DND-41 (cell line): ENCODE data around the gene MYT1.
A peak's percentile ranks its signal among the peaks of the same experiment; 100 is the strongest.

Experiments
- ATAC-seq: fragments of 200-7000 bp; cut with Tn5 transposase; 3 replicates; pipeline ENCODE4 v1.9.1; 2021; ENCODE audit warnings: low read depth; ENCODE audit not compliant: insufficient read depth
- DNase-seq: peaks from one replicate; pipeline ENCODE4 v3.0.0-alpha.2; 2020
- H2AFZ ChIP-seq: 2 replicates; pipeline ENCODE4 v1.6.0; 2012; ENCODE audit warnings: low read depth, low read length
- H3K27ac ChIP-seq: 2 replicates; pipeline ENCODE4 v1.5.1; 2012; ENCODE audit warnings: low read length, inconsistent platforms
- H3K27me3 ChIP-seq: fragments of 200-600 bp; sonication (generic); 2 replicates; pipeline ENCODE4 v1.6.0; 2012; ENCODE audit warnings: low read length, mild to moderate bottlenecking, inconsistent platforms; ENCODE audit not compliant: insufficient read depth, poor library complexity
- H3K36me3 ChIP-seq: 2 replicates; pipeline ENCODE4 v1.5.1; 2012; ENCODE audit warnings: low read length, inconsistent platforms; ENCODE audit not compliant: insufficient read depth
- H3K4me1 ChIP-seq: 2 replicates; pipeline ENCODE4 v1.5.1; 2012; ENCODE audit warnings: mild to moderate bottlenecking, low read length; ENCODE audit not compliant: insufficient read depth
- H3K4me2 ChIP-seq: 2 replicates; pipeline ENCODE4 v1.6.0; 2012; ENCODE audit warnings: mild to moderate bottlenecking, moderate library complexity, low read length, inconsistent platforms; ENCODE audit not compliant: insufficient read depth
- H3K4me3 ChIP-seq, 2 experiments: fragments of 200-600 bp in 1 of 2; shearing (Covaris generic) in 1 of 2; 2 replicates each; pipeline ENCODE4 v1.5.1; 2012 to 2016; ENCODE audit warnings: inconsistent platforms in 2 of 2, low read length in 2 of 2, mild to moderate bottlenecking in 2 of 2, low read depth in 1 of 2, moderate library complexity in 1 of 2
- H3K79me2 ChIP-seq: 2 replicates; pipeline ENCODE4 v1.6.0; 2012; ENCODE audit warnings: low read length, inconsistent platforms; ENCODE audit not compliant: insufficient read depth
- H3K9ac ChIP-seq: 2 replicates; pipeline ENCODE4 v1.6.0; 2012; ENCODE audit warnings: low read depth, mild to moderate bottlenecking, inconsistent platforms, low read length, moderate library complexity
- H3K9me3 ChIP-seq: 2 replicates; pipeline ENCODE4 v1.5.1; 2012; ENCODE audit warnings: low read length, moderate library complexity, mild to moderate bottlenecking, inconsistent platforms; ENCODE audit not compliant: insufficient read depth, severe bottlenecking
- H4K20me1 ChIP-seq: 2 replicates; pipeline ENCODE4 v1.6.0; 2012; ENCODE audit warnings: low read length; ENCODE audit not compliant: insufficient read depth
- EZH2 ChIP-seq: IDR thresholded peaks from 3 replicates; pipeline ENCODE4 v1.6.1; 2012; ENCODE audit warnings: borderline replicate concordance, low read depth, mild to moderate bottlenecking, moderate library complexity, low read length, inconsistent platforms; ENCODE audit not compliant: severe bottlenecking
- TF ChIP-seq, protein P1 (sequence below): IDR thresholded peaks from 2 replicates; pipeline ENCODE4 v1.5.1; 2012; ENCODE audit warnings: borderline replicate concordance, low read length, moderate library complexity, mild to moderate bottlenecking; ENCODE audit not compliant: poor library complexity, severe bottlenecking; ENCODE audit errors: extremely low read depth

MYT1 gene

DNA sequence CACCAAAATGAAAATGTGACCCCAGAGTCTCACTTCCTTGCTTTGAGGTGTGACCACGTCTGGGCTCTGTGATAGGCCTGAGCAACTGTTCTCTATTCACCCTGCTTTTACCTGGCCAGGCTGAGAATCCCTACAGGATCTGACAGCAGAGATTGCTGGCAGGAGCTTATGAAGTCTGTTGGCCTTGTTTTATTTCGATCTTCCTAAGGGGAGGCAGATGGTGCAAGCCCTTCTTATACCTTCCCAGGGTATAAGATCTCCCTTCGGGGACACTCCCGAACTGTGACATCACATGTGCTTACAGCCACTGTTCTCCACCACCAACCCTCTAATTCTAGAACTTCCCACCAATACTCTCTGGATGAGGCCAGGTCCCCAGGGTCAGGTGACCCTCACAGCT, 26.8 kb downstream of the MYT1 start:
- H3K4me3 ChIP-seq: no peak overlapping the region
- ATAC-seq (no peak), DNase-seq (no peak)
- no peaks in the 10 kb centered on the region for H3K79me2 ChIP-seq
- H3K9ac ChIP-seq: no peak overlapping the region
- peaks cover 5% of the 10 kb centered on the region for H3K9me3 ChIP-seq
- no peak overlapping the region for H3K27ac ChIP-seq
- peaks cover 3% of the 10 kb centered on the region for H3K27me3 ChIP-seq
- no peak overlapping the region for H3K4me2 ChIP-seq
- H4K20me1 ChIP-seq: peaks cover 10% of the 10 kb centered on the region
- H3K36me3 ChIP-seq: no peaks in the 10 kb centered on the region
- H2AFZ ChIP-seq: no peak overlapping the region
- no peaks in the 10 kb centered on the region for H3K4me1 ChIP-seq
- TF ChIP-seq EZH2: no peak
- TF ChIP-seq, protein P1, sequence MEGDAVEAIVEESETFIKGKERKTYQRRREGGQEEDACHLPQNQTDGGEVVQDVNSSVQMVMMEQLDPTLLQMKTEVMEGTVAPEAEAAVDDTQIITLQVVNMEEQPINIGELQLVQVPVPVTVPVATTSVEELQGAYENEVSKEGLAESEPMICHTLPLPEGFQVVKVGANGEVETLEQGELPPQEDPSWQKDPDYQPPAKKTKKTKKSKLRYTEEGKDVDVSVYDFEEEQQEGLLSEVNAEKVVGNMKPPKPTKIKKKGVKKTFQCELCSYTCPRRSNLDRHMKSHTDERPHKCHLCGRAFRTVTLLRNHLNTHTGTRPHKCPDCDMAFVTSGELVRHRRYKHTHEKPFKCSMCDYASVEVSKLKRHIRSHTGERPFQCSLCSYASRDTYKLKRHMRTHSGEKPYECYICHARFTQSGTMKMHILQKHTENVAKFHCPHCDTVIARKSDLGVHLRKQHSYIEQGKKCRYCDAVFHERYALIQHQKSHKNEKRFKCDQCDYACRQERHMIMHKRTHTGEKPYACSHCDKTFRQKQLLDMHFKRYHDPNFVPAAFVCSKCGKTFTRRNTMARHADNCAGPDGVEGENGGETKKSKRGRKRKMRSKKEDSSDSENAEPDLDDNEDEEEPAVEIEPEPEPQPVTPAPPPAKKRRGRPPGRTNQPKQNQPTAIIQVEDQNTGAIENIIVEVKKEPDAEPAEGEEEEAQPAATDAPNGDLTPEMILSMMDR: no peak

DNA sequence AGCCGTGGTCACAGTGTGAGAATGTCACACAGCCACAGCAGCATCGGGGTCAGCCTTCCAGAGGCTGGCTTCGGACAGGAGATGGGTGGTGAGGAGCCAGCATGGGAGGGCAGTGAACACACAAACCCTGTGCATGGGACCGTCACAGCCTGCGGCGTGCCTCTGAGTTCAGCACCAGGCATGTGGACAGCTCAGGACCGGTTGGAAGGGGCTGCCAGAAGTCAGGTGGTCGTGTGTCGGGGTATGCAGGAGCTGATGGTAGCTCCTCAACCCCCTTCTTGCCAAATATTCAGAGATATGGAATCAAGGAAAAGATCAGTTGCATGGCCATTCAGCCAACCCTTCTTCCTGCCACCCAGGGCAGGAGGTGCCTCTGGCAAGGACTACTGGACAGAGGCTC, 28.2 kb downstream of the MYT1 start:
- Histone ChIP-seq H3K9me3 (no peaks in the 10 kb centered on the region), H3K9ac (no peak overlapping the region), H3K4me1 (no peaks in the 10 kb centered on the region), H3K79me2 (no peaks in the 10 kb centered on the region), H4K20me1 (peaks cover 10% of the 10 kb centered on the region), H2AFZ (no peak overlapping the region), H3K27me3 (peaks cover 3% of the 10 kb centered on the region), H3K36me3 (no peaks in the 10 kb centered on the region), H3K4me2 (no peak overlapping the region), H3K27ac (no peak overlapping the region), H3K4me3 (no peak overlapping the region)
- TF ChIP-seq EZH2: no peak
- TF ChIP-seq, protein P1: no peak
- DNase-seq: peak; percentile 40
- ATAC-seq: peak; percentile 45; the same call in 1 of the 3 replicates

DNA sequence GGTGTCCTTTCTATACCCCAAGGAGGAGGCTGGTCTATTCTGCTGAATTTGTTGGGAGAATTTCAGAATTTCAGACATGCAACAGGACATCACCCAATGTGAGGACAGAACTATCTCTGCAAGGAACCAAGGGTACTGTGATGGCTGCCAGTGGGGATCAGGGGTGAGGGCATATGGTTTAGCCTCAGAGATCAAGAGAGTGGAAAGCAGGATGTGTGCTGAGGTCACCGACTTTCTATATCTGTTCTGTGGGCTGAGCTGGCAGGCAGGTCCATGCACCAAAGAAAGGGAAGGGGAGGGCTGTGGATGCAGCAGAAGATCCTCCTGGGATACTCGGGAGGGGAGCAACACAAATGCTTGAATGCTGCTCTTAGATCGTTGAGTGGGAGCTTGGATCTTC, 28.8 kb downstream of the MYT1 start:
- ATAC-seq (no peak), DNase-seq (no peak)
- no peaks in the 10 kb centered on the region for H3K36me3 ChIP-seq
- no peak overlapping the region for H3K27ac ChIP-seq
- no peaks in the 10 kb centered on the region for H3K9me3 ChIP-seq
- H3K9ac ChIP-seq: no peak overlapping the region
- no peaks in the 10 kb centered on the region for H3K79me2 ChIP-seq
- peaks cover 10% of the 10 kb centered on the region for H4K20me1 ChIP-seq
- peaks cover 3% of the 10 kb centered on the region for H3K27me3 ChIP-seq
- no peak for TF ChIP-seq EZH2
- TF ChIP-seq, protein P1: no peak
- no peak overlapping the region for H3K4me3 ChIP-seq
- H2AFZ ChIP-seq: no peak overlapping the region
- H3K4me2 ChIP-seq: no peak overlapping the region
- H3K4me1 ChIP-seq: no peaks in the 10 kb centered on the region

DNA sequence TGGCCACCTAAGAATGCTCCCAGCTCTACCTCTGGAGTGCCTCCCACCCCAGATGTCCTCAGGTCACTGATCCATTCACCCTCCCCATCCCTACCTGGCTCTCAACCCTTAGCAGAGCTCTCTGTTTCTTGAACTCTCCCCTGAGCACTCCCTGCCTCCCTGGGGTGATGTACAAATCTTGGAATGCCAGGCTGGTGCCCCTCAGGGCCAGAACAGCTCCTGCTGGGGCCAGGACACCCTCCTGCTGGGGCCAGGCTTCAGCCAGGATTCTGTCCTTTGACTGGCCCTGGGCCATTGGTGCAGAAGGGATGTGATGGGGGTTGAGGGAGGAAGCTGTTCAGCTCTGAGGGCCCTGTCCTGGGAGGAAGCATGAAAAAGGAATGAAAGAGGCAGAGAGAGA, 30.0 kb downstream of the MYT1 start:
- Histone ChIP-seq H2AFZ (no peak overlapping the region), H3K79me2 (no peaks in the 10 kb centered on the region), H3K27me3 (peaks cover 3% of the 10 kb centered on the region), H4K20me1 (peaks cover 14% of the 10 kb centered on the region), H3K4me2 (no peak overlapping the region), H3K4me3 (no peak overlapping the region), H3K9ac (no peak overlapping the region), H3K9me3 (no peaks in the 10 kb centered on the region), H3K27ac (no peak overlapping the region), H3K36me3 (no peaks in the 10 kb centered on the region), H3K4me1 (no peaks in the 10 kb centered on the region)
- ATAC-seq (no peak), DNase-seq (no peak)
- TF ChIP-seq, protein P1: no peak
